Heart left ventricle (tissue), 16 donors: ENCODE measurements around the gene FBXO42. TPM values are rescaled to one million over a fixed set of nuclear protein-coding genes. Genes with fewer than 3 reads are reported as not detected.

Experiments
- ATAC-seq, 4 donors: fragments of 200-7000 bp; cut with Tn5 transposase; one replicate each; pipeline ENCODE4 v1.9.1; 2020 to 2022; ENCODE audit warnings: moderate library complexity in 4 of 4, mild to moderate bottlenecking in 3 of 4, moderate number of reproducible peaks in 1 of 4
- DNase-seq, 5 donors: peaks; one replicate each; pipeline ENCODE4 v3.0.0-alpha.2; 2020
- H3K27ac ChIP-seq, 12 donors: fragments of 200-600 bp; sonication (generic) in 4 of 12; one replicate each; pipeline versions ENCODE4 v1.5.0 to v1.8.0; 2016 to 2022; ENCODE audit warnings: mild to moderate bottlenecking in 2 of 12
- H3K27me3 ChIP-seq, 9 donors: fragments of 200-600 bp; sonication (generic) in 2 of 9; one replicate each; pipeline versions ENCODE4 v1.5.1 to v1.8.0; 2016 to 2022; ENCODE audit warnings: mild to moderate bottlenecking in 3 of 9
- H3K36me3 ChIP-seq, 9 donors: fragments of 200-600 bp; sonication (generic) in 2 of 9; one replicate each; pipeline versions ENCODE4 v1.5.0 to v1.8.0; 2018 to 2022; ENCODE audit warnings: mild to moderate bottlenecking in 2 of 9
- H3K4me1 ChIP-seq, 12 donors: fragments of 200-600 bp; sonication (generic) in 4 of 12; one replicate each; pipeline versions ENCODE4 v1.5.0 to v1.8.0; 2016 to 2022; ENCODE audit warnings: mild to moderate bottlenecking in 3 of 12
- H3K4me3 ChIP-seq, 12 donors: fragments of 200-600 bp; sonication (generic) in 4 of 12; one replicate each; pipeline versions ENCODE4 v1.5.0 to v1.8.0; 2017 to 2022; ENCODE audit warnings: mild to moderate bottlenecking in 9 of 12, moderate library complexity in 4 of 12
- H3K9me3 ChIP-seq, 12 donors: fragments of 200-600 bp; sonication (generic) in 4 of 12; one replicate each; pipeline versions ENCODE4 v1.5.0 to v1.8.0; 2016 to 2022; ENCODE audit warnings: mild to moderate bottlenecking in 1 of 12
- POLR2A ChIP-seq, 2 donors: fragments of 450-650 bp; IDR thresholded peaks; one replicate each; pipeline ENCODE4 v1.6.1; 2017; ENCODE audit warnings: antibody characterized with exemption in 2 of 2, mild to moderate bottlenecking in 2 of 2, moderate library complexity in 2 of 2
- WGBS, 4 donors: extraction: QIAGEN DNeasy Blood & Tissue Kit in 2 of 4; methylation state at CpG; one replicate each; pipeline versions ENCODE4 v1.1.5 to v1.1.7; 2013 to 2018; 5-methylcytosine and 5-hydroxymethylcytosine counted together
- intact Hi-C, 10 donors: fragments of 100-400 bp; cut with DNase I; formaldehyde crosslinking; loops; one replicate each; pipeline versions ENCODE4 v1.11.1 to v1.14.2; 2022
- polyA plus RNA-seq, 2 donors: library from polyadenylated mRNA; stranded (reverse); fragments of 200-250 nt; gene quantifications; one replicate each; pipeline ENCODE4 v1.2.3, GENCODE V29; 2013
- total RNA-seq, 9 donors: library from RNA; depleted of rRNA in 2 of 9; stranded (reverse); fragments of >200 nt in 2 of 9; fragmentation: NEBNext Ultra II Directional in 3 of 9; extraction: Animal tissue kit (Norgen Biotek cat#: 25700) in 3 of 9; gene quantifications; one replicate each; pipeline versions ENCODE4 v1.1.0 to v1.2.4, GENCODE V29; 2016 to 2023
- TF ChIP-seq, protein P1 (sequence below), 12 donors: fragments of 200-600 bp; sonication (generic) in 4 of 12; IDR thresholded peaks; one replicate each; pipeline versions ENCODE4 v1.5.0 to v1.8.0; 2018 to 2022; ENCODE audit warnings: antibody characterized with exemption in 12 of 12, mild to moderate bottlenecking in 5 of 12
- donor health status: ischemic (EF 13 %, LVEDD 7.1; RV severe dilation, severe dysfunction).
- donor health status: healthy with polysubstance abuse.
- donor health status: DM: no; HTN: yes; CAD: no.
- donor health status: DM: no; HTN: no; CAD: no.
- donor health status: ischemic (EF 25% LVEDD 6.9; RV normal size, moderate dysfunction).
- donor health status: ischemic (EF 25% LVEDD 5.7; RV mildly dilated, moderate dysfunction).
- donor health status: healthy.
- donor health status: DM: yes; HTN: yes; CAD: no.
- donor health status: ischemic (EF 35%, LVEDD 5.7; RV mildly dilated, moderate dysfunction).
- donor health status: nonischemic (EF 11% LVEDD 7.7; RV severe dilation, severe dysfunction).
- donor health status: DM: yes; HTN: yes; CAD: no.
- donor health status: PGD.
- donor health status: ischemic (EF 29% LVEDD 5.4; RV normal size, mild dysfunction).
- donor health status: nonischemic (EF 23%, LVEDD 6.1; RV moderate dilation, normal function).

The FBXO42 gene
- total and polyA plus RNA-seq, 11 donors: 11.0 to 44.4 (median 20.1) TPM

DNA sequence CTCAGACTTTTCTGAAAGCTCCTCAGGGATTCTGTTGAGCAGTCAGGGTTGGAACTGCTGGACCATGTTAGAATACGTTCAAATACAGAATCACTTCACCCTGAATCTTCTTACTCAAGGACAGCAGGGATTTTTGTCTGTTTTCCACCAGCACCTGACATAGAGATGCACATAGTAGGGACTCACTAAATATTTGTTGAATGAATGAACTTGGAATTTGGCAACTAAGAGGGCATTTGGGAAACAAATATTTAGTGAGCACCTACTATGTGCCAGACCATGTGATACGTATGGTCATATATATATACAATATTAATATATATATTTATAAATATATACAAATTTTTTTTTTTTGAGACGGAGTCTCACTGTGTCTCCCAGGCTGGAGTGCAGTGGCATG is 4.6 kb upstream of the FBXO42 start:
- intact Hi-C loops: loop anchor here in 3 of 10 donors (10.0 kb wide), 2 partner anchors 112 to 142 kb away; partner anchors contain the start of gene ARHGEF19 (in 1 of the 3)
- 81 to 93% (median 87%) methylated on average over 3 of the region's 3 CpGs for WGBS, 4 donors
- Histone ChIP-seq H3K9me3 (no peaks in the 10 kb centered on the region), H3K36me3 (no peaks in the 10 kb centered on the region), H3K4me3 (no peak overlapping the region), H3K27me3 (no peaks in the 10 kb centered on the region), H3K4me1 (peaks cover 0 to 10% (median 4%) of the 10 kb centered on the region in 12 donors), H3K27ac (no peak overlapping the region)
- TF ChIP-seq POLR2A (IDR thresholded peaks at IDR 0.05): no peak
- TF ChIP-seq, protein P1, sequence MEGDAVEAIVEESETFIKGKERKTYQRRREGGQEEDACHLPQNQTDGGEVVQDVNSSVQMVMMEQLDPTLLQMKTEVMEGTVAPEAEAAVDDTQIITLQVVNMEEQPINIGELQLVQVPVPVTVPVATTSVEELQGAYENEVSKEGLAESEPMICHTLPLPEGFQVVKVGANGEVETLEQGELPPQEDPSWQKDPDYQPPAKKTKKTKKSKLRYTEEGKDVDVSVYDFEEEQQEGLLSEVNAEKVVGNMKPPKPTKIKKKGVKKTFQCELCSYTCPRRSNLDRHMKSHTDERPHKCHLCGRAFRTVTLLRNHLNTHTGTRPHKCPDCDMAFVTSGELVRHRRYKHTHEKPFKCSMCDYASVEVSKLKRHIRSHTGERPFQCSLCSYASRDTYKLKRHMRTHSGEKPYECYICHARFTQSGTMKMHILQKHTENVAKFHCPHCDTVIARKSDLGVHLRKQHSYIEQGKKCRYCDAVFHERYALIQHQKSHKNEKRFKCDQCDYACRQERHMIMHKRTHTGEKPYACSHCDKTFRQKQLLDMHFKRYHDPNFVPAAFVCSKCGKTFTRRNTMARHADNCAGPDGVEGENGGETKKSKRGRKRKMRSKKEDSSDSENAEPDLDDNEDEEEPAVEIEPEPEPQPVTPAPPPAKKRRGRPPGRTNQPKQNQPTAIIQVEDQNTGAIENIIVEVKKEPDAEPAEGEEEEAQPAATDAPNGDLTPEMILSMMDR (IDR thresholded peaks at IDR 0.05): no peak
- no peak for ATAC-seq
- DNase-seq: no peak

DNA sequence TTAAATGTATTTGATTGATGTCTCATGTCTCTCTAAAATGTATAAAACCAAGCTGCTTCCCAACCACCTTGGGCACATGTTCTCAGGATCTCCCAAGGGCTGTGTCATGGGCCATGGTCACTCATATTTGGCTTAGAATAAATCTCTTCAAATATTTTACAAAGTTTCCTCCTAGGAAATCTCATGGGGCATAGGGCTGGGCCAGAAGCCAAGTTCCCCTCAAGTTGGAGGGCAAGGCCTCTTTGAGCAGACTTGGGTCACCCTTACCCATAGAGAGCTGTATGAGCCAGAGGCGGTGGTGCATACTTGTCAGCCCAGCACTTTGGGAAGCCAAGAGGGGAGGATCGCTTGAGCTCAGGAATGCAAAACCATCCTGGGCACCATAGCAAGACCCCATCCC is 2.3 kb upstream of the FBXO42 start:
- Histone ChIP-seq H3K4me3 (no peak overlapping the region), H3K9me3 (no peaks in the 10 kb centered on the region), H3K27ac (no peak overlapping the region), H3K36me3 (peaks cover 0 to under 1% (median 0%) of the 10 kb centered on the region in 9 donors), H3K27me3 (no peaks in the 10 kb centered on the region), H3K4me1 (peaks cover 5 to 22% (median 15%) of the 10 kb centered on the region in 12 donors)
- TF ChIP-seq POLR2A (IDR thresholded peaks at IDR 0.05): no peak
- TF ChIP-seq, protein P1 (IDR thresholded peaks at IDR 0.05): no peak
- no peak for ATAC-seq
- 84 to 89% (median 86%) methylated on average over 2 of the region's 2 CpGs for WGBS, 4 donors
- DNase-seq: no peak
- intact Hi-C loops: loop anchor here in 7 of 10 donors (5.0 to 10.0 kb wide), 5 partner anchors 87 to 147 kb away; partner anchors contain the start of gene ARHGEF19 (in 1 of the 7)

DNA sequence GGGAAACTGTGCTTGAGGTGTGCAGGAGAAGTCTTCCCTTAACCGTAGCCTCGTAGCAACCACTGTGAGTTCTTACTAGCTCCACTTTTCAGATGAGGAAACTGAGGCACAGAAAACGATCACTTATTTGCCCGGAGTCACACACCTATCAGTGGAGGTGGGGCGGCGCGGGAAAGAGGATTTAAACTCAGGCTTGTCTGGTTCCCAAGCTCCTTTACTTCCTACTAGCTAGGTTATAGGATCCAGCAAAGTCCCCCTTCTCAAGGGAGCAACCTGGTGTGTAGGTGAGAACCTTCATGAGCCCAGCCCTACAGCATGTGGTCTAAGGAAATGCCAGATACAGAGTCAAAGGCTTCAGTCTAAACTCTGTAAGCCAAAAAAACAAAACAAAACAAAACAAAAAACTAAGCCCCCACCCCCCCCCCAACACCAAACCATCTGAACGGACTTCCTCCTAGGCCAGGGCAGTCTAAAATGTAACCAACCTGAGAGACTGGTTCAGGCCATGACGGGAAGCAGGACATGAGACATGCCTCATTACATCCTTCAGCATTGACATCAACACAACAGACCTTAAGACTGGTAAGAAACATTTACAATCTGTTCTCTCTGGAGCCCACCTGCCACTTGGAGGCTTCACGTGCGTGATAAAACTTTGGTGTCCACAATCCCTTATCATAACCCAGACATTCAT is 709 bp upstream of the FBXO42 start:
- intact Hi-C loops: loop anchor here in 8 of 10 donors (2.0 to 10.0 kb wide), 6 partner anchors 86 to 146 kb away; partner anchors contain the start of gene ARHGEF19 (in 1 of the 8)
- no peaks in the 10 kb centered on the region for H3K27me3 ChIP-seq
- ATAC-seq: no peak
- peak overlapping the region; percentile 70 to 99 (median 88) for H3K4me3 ChIP-seq
- WGBS, 4 donors: 53 to 60% (median 58%) methylated on average over 11 of the region's 11 CpGs
- peaks cover 5 to 36% (median 25%) of the 10 kb centered on the region in 12 donors for H3K4me1 ChIP-seq
- DNase-seq: no peak
- H3K9me3 ChIP-seq: no peaks in the 10 kb centered on the region
- H3K27ac ChIP-seq: peak overlapping the region; percentile 87 to 97 (median 94)
- TF ChIP-seq, protein P1 (IDR thresholded peaks at IDR 0.05): no peak
- no peak for TF ChIP-seq POLR2A (IDR thresholded peaks at IDR 0.05)
- H3K36me3 ChIP-seq: peaks cover 0 to 8% (median 0%) of the 10 kb centered on the region in 9 donors

DNA sequence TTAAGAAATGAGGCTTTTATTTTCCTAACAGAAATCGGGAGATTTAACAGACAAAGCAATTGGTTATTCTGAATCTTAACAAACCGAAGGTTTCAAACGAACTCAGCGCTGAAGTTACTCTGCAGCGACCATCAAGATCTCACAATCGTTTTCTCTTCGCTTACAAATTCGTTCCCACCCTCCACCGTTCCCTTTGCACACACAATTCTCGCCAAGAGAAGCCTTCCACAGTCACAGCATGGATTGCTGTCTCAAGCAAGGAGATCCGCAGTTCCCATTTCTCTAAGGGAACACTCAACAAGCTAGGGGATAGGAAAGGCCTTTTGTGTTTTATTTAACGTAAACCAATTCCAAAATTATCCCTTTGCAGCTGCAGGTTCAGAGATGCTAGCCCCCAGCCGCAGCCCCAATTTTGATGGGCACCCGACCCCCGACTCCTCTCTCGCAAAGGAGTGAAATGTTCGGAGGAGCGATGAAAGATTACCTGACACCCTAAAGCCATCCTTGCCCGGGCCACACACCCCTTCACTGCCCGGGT is 755 bp downstream of the FBXO42 start:
- H3K4me1 ChIP-seq: peaks cover 5 to 41% (median 26%) of the 10 kb centered on the region in 12 donors
- H3K4me3 ChIP-seq: peak overlapping the region; percentile 70 to 99 (median 88)
- ATAC-seq (no peak), DNase-seq (no peak)
- 0 to 1% (median 1%) methylated on average over 20 of the region's 20 CpGs for WGBS, 4 donors
- TF ChIP-seq, protein P1 (IDR thresholded peaks at IDR 0.05): no peak
- TF ChIP-seq POLR2A (IDR thresholded peaks at IDR 0.05): no peak
- intact Hi-C loops: loop anchor here in 7 of 10 donors (5.0 to 10.0 kb wide), 5 partner anchors 84 to 144 kb away; partner anchors contain the start of gene ARHGEF19 (in 1 of the 7)
- H3K27me3 ChIP-seq: no peaks in the 10 kb centered on the region
- H3K36me3 ChIP-seq: peaks cover 0 to 8% (median 0%) of the 10 kb centered on the region in 9 donors
- H3K9me3 ChIP-seq: no peaks in the 10 kb centered on the region
- peak overlapping the region; percentile 87 to 97 (median 94) for H3K27ac ChIP-seq
